ENCODE data around the gene NEMF.
"Not testable (repeated sequence)": the region's sequence is repeated elsewhere in the genome, so short reads cannot be mapped to it uniquely, and the experiment has no call there.

NEMF gene

DNA sequence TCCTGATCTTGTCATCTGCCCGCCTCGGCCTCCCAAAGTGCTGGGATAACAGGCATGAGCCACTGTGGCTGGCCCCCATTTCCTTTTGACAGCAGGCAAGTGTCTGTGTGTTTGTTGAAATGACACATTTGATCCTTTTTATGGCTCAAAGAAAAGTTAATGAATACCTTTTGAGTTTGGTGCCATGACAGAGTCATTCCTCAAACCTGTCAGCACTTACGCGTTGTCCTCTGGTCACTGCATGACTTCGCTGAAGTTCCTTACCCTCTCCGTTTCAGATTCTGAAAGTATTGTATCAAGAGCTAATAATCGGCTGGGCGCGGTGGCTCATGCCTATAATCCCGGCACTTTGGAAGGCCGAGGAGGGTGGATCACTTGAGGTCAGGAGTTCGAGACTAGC lies 32.4 kb downstream of the NEMF start:
- no peaks in the 10 kb centered on the region for H3K4me1 ChIP-seq (ENCODE audit: control insufficient read depth, insufficient read depth, low read length)
- no peak overlapping the region for H3K4me3 ChIP-seq (ENCODE audit: low read depth, low read length)
- H3K27ac ChIP-seq (ENCODE audit: extremely low read depth, low read depth, low read length): no peak overlapping the region
- H3K36me3 ChIP-seq (ENCODE audit: control insufficient read depth in 2 of 2, insufficient read depth in 1 of 2, low read length in 2 of 2): peaks cover 77 to 78% of the 10 kb centered on the region in 2 experiments
- ChIA-PET POLR2A (no interaction called here), CTCF (no interaction called here)
- TF ChIP-seq ZNF48 (tag by site-specific recombination; IDR thresholded peaks at IDR 0.05) (no peak), OVOL3 (tag by site-specific recombination; IDR thresholded peaks at IDR 0.05) (no peak), ZEB2 (tag by site-specific recombination; IDR thresholded peaks at IDR 0.05) (no peak), ZNF341 (tag by site-specific recombination; IDR thresholded peaks at IDR 0.05; ENCODE audit: low read depth) (no peak)
- TF ChIP-seq, protein P1, sequence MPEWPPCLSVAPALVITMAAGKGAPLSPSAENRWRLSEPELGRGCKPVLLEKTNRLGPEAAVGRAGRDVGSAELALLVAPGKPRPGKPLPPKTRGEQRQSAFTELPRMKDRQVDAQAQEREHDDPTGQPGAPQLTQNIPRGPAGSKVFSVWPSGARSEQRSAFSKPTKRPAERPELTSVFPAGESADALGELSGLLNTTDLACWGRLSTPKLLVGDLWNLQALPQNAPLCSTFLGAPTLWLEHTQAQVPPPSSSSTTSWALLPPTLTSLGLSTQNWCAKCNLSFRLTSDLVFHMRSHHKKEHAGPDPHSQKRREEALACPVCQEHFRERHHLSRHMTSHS (tag by site-specific recombination; IDR thresholded peaks at IDR 0.05): no peak
- no peaks in the 10 kb centered on the region for H3K9me3 ChIP-seq (ENCODE audit: control insufficient read depth, insufficient read depth, low read depth, low read length)

DNA sequence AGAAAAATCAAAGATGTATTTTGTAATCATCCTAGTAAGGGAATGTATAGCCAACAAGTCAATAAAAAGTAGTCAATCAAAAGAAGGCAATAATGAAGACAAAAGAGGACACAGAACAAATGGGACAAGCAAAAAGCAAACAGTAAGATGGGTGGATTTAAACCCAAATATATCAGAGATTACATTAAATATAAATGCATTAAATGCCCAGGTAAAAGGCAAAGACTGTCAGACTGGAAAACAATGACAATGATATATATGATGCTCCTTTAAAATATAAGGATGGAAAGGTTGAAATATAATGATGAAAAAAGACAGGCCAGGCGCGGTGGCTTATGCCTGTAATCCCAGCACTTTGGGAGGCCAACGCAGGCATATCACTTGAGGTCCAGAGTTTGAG lies 35.7 kb downstream of the NEMF start:
- H3K4me1 ChIP-seq (ENCODE audit: control insufficient read depth, insufficient read depth, low read length): no peaks in the 10 kb centered on the region
- H3K4me3 ChIP-seq (ENCODE audit: low read depth, low read length): no peak overlapping the region
- ChIA-PET POLR2A (no interaction called here), CTCF (no interaction called here)
- no peak for TF ChIP-seq ZNF549 (tag by site-specific recombination; IDR thresholded peaks at IDR 0.05)
- TF ChIP-seq OVOL3 (tag by site-specific recombination; IDR thresholded peaks at IDR 0.05): no peak
- no peak for TF ChIP-seq ZIC2 (tag by site-specific recombination; IDR thresholded peaks at IDR 0.05)
- TF ChIP-seq ZNF433 (tag by site-specific recombination; IDR thresholded peaks at IDR 0.05; ENCODE audit: low read depth): no peak
- no peak for TF ChIP-seq ZSCAN16 (tag by site-specific recombination; IDR thresholded peaks at IDR 0.05)
- no peak for TF ChIP-seq ZNF629 (tag by site-specific recombination; IDR thresholded peaks at IDR 0.05)
- H3K9me3 ChIP-seq (ENCODE audit: control insufficient read depth, insufficient read depth, low read depth, low read length): no peaks in the 10 kb centered on the region
- H3K27ac ChIP-seq (ENCODE audit: extremely low read depth, low read depth, low read length): no peak overlapping the region
- peaks cover 78 to 79% of the 10 kb centered on the region in 2 experiments for H3K36me3 ChIP-seq (ENCODE audit: control insufficient read depth in 2 of 2, insufficient read depth in 1 of 2, low read length in 2 of 2)

DNA sequence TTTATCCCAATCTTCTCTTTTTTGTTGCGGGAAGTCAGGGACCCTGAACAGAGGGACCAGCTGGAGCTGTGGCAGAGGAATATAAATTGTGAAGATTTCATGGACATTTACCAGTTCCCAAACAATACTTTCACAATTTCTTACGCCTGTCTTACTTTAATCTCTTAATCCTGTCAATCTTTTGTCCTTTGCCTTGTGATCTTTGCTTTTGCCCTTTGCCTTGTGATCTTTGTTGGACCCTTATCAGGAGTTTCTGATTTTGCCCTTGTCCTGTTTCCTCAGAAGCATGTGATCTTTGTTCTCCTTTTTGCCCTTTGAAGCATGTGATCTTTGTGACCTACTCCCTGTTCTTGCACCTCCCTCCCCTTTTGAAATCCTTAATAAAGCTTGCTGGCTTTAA lies 36.5 kb downstream of the NEMF start:
- CTCF ChIA-PET: interaction anchor here (0.7 to 1.1 kb wide), 2 partner anchors 10 to 16 kb away, joined by 3 read pairs; no protein-coding TSS in a partner anchor
- H3K36me3 ChIP-seq (ENCODE audit: control insufficient read depth in 2 of 2, insufficient read depth in 1 of 2, low read length in 2 of 2): peaks cover 86% of the 10 kb centered on the region in 2 experiments

DNA sequence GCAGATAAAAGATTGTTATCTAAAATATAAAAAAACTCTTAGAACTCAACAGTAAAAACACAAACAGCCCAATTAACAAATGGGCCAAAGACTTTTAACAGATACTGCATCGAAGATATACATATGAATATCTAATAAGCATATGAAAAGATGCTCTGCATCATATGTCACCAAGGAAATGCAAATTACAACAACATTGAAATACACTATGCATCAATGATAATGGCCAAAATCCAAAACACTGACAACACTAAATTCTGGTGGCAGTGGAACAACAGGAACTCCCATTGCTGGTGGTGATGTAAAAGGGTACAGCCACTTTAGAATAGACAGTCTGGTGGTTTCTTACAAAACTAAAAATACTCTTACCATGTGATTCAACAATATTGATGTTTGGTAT lies 43.8 kb downstream of the NEMF start:
- H3K4me3 ChIP-seq (ENCODE audit: low read depth, low read length): no peak overlapping the region
- POLR2A ChIA-PET: no interaction called here
- TF ChIP-seq ZBTB48 (tag by site-specific recombination; IDR thresholded peaks at IDR 0.05): no peak
- TF ChIP-seq ZNF701 (tag by site-specific recombination; IDR thresholded peaks at IDR 0.05): no peak
- no peak for TF ChIP-seq RBAK (tag by site-specific recombination; IDR thresholded peaks at IDR 0.05)
- CTCF ChIA-PET: no interaction called here
- no peaks in the 10 kb centered on the region for H3K4me1 ChIP-seq (ENCODE audit: control insufficient read depth, insufficient read depth, low read length)
- no peaks in the 10 kb centered on the region for H3K9me3 ChIP-seq (ENCODE audit: control insufficient read depth, insufficient read depth, low read depth, low read length)
- H3K27ac ChIP-seq (ENCODE audit: extremely low read depth, low read depth, low read length): no peak overlapping the region
- peaks cover 72 to 82% of the 10 kb centered on the region in 2 experiments for H3K36me3 ChIP-seq (ENCODE audit: control insufficient read depth in 2 of 2, insufficient read depth in 1 of 2, low read length in 2 of 2)

More for the DNA sequence above, 36.5 kb downstream of the NEMF start:
- POLR2A ChIA-PET; H3K4me1 ChIP-seq (ENCODE audit: control insufficient read depth, insufficient read depth, low read length); H3K4me3 ChIP-seq (ENCODE audit: low read depth, low read length); H3K27ac ChIP-seq (ENCODE audit: extremely low read depth, low read depth, low read length); H3K9me3 ChIP-seq (ENCODE audit: control insufficient read depth, insufficient read depth, low read depth, low read length): not testable (repeated sequence)

DNA sequence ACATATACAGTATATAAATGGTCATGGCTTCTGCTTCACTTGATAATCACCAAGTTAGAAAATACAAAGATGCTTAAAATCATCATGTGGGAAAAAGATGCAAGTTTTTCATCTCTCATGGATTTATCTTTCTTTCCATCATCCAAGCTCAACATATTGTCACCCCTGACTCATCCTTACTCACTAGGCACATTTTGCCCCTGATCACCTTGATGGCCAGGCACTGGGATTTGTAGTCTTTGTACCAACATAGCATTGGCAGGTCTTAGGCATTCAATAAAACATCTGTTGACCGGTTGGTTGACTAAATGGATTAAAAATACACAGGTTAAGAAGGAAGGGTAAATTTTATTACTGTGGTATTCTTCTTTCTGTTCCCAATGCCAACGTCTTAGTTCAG lies 56.6 kb downstream of the NEMF start:
- peaks cover 72 to 89% of the 10 kb centered on the region in 2 experiments for H3K36me3 ChIP-seq (ENCODE audit: control insufficient read depth in 2 of 2, insufficient read depth in 1 of 2, low read length in 2 of 2)
- no peaks in the 10 kb centered on the region for H3K4me1 ChIP-seq (ENCODE audit: control insufficient read depth, insufficient read depth, low read length)
- H3K4me3 ChIP-seq (ENCODE audit: low read depth, low read length): no peak overlapping the region
- H3K27ac ChIP-seq (ENCODE audit: extremely low read depth, low read depth, low read length): no peak overlapping the region
- ChIA-PET CTCF (no interaction called here), POLR2A (no interaction called here)
- no peaks in the 10 kb centered on the region for H3K9me3 ChIP-seq (ENCODE audit: control insufficient read depth, insufficient read depth, low read depth, low read length)
- TF ChIP-seq, protein P2, sequence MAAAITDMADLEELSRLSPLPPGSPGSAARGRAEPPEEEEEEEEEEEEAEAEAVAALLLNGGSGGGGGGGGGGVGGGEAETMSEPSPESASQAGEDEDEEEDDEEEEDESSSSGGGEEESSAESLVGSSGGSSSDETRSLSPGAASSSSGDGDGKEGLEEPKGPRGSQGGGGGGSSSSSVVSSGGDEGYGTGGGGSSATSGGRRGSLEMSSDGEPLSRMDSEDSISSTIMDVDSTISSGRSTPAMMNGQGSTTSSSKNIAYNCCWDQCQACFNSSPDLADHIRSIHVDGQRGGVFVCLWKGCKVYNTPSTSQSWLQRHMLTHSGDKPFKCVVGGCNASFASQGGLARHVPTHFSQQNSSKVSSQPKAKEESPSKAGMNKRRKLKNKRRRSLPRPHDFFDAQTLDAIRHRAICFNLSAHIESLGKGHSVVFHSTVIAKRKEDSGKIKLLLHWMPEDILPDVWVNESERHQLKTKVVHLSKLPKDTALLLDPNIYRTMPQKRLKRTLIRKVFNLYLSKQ (tag by site-specific recombination; IDR thresholded peaks at IDR 0.05; ENCODE audit: borderline replicate concordance): no peak
- TF ChIP-seq GLI4 (tag by site-specific recombination; IDR thresholded peaks at IDR 0.05) (no peak), ZNF146 (tag by site-specific recombination; IDR thresholded peaks at IDR 0.05) (no peak), ZNF626 (tag by site-specific recombination; IDR thresholded peaks at IDR 0.05) (no peak), ZNF544 (tag by site-specific recombination; IDR thresholded peaks at IDR 0.05) (no peak)

Data from HEK293 (cell line).